Measurements from ENCODE around the gene CCDC88C.

The CCDC88C gene

DNA sequence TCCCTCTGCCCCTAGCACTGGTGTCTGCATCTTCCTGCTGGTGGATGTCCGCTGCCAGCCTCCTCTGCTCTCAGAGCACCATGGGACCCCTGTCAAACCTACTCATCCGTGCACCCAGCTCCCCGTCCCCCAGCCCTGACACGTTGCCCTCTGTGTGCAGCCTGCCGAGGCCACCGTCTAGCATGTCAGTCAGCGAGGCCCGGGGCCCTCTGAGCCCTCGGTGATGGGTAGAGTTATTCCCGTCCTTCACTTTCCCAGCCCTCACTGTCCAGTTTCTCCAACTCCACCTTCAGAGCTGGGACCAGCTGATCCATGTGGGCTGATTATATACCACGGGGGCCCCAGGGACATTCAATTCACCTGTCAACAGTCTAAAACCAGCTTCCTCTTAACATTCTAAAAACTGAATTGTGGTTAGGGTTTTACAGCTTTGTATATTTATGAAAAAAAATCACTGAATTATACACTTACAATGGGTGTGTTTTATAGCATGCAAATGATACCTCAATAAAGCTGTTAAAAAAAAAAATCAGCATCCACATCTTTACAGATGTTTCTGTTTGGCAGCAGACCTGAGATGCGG lies 61.3 kb downstream of the CCDC88C start:
- peak overlapping the region; percentile 55 for H3K4me2 ChIP-seq (ENCODE audit: low read length)
- H3K9me3 ChIP-seq (ENCODE audit: insufficient read depth, low read length), result no peaks in the 10 kb centered on the region
- peaks cover 69% of the 10 kb centered on the region for H3K79me2 ChIP-seq (ENCODE audit: low read length)
- H3K36me3 ChIP-seq (replicated peaks; ENCODE audit: low read depth, low read length), result peaks cover 45% of the 10 kb centered on the region
- no peaks in the 10 kb centered on the region; the same call in 1 of the 2 replicates for H3K27me3 ChIP-seq (ENCODE audit: low read depth, low read length)
- TF ChIP-seq EZH2phosphoT487 (IDR thresholded peaks at IDR 0.05; ENCODE audit: low read depth), result no peak
- TF ChIP-seq, protein P1, sequence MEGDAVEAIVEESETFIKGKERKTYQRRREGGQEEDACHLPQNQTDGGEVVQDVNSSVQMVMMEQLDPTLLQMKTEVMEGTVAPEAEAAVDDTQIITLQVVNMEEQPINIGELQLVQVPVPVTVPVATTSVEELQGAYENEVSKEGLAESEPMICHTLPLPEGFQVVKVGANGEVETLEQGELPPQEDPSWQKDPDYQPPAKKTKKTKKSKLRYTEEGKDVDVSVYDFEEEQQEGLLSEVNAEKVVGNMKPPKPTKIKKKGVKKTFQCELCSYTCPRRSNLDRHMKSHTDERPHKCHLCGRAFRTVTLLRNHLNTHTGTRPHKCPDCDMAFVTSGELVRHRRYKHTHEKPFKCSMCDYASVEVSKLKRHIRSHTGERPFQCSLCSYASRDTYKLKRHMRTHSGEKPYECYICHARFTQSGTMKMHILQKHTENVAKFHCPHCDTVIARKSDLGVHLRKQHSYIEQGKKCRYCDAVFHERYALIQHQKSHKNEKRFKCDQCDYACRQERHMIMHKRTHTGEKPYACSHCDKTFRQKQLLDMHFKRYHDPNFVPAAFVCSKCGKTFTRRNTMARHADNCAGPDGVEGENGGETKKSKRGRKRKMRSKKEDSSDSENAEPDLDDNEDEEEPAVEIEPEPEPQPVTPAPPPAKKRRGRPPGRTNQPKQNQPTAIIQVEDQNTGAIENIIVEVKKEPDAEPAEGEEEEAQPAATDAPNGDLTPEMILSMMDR (IDR thresholded peaks at IDR 0.05; ENCODE audit: low read depth, low read length), result no peak
- H3K9ac ChIP-seq (ENCODE audit: low read length), result no peak overlapping the region
- no peak overlapping the region for H2AFZ ChIP-seq (ENCODE audit: low read depth, low read length)
- no peak overlapping the region for H3K27ac ChIP-seq (ENCODE audit: low read length)
- peaks cover 81% of the 10 kb centered on the region for H3K4me1 ChIP-seq (ENCODE audit: low read length)
- peaks cover 79% of the 10 kb centered on the region for H4K20me1 ChIP-seq (ENCODE audit: insufficient read depth, low read length)
- peak overlapping the region; percentile 19 for H3K4me3 ChIP-seq (ENCODE audit: low read length)

DNA sequence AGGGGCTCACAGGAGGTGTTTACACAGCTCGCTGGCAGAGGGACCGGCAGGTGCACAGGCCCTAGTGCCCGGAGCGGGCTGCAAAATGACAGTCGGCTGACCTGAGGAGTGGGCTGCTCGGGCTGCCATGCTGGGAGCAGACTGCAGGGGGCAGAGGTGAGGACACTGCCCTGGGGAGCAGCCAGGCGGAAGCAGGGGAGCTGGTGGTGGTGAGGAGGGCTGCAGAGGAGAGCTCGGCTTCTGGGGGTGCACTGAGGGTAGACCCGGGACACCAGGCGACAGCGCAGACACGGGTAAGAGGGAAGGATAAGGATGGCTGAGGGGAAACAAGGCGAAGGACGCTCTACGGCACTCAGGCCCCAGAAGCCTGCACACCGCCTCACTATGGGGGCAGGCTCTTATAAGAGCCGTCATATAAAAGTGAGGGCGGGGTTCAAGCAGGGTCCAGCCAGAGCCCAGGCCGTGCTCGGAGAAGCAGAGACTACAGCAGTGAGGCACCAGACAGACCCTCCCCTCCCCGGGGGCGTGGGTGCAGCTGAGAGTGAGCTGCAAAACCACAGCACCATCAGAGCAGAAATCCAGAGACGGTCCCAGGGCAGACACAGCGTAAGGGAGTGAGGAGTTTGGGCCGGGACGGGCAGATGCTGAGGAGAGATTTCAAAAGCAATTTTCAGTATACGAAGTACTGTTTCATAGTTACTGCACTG lies 62.5 kb downstream of the CCDC88C start:
- Histone ChIP-seq H3K9me3 (ENCODE audit: insufficient read depth, low read length) (no peaks in the 10 kb centered on the region), H4K20me1 (ENCODE audit: insufficient read depth, low read length) (peaks cover 73% of the 10 kb centered on the region), H3K27ac (ENCODE audit: low read length) (no peak overlapping the region), H3K79me2 (ENCODE audit: low read length) (peaks cover 69% of the 10 kb centered on the region), H3K36me3 (replicated peaks; ENCODE audit: low read depth, low read length) (peaks cover 41% of the 10 kb centered on the region), H3K27me3 (ENCODE audit: low read depth, low read length) (no peaks in the 10 kb centered on the region; the same call in 1 of the 2 replicates), H3K4me2 (ENCODE audit: low read length) (peak overlapping the region; percentile 55), H3K4me1 (ENCODE audit: low read length) (peaks cover 83% of the 10 kb centered on the region), H2AFZ (ENCODE audit: low read depth, low read length) (no peak overlapping the region), H3K9ac (ENCODE audit: low read length) (no peak overlapping the region), H3K4me3 (ENCODE audit: low read length) (peak overlapping the region; percentile 29; the same call in 1 of the 2 replicates)
- TF ChIP-seq EZH2phosphoT487 (IDR thresholded peaks at IDR 0.05; ENCODE audit: low read depth), result no peak
- TF ChIP-seq, protein P1 (IDR thresholded peaks at IDR 0.05; ENCODE audit: low read depth, low read length), result peak; percentile 57

DNA sequence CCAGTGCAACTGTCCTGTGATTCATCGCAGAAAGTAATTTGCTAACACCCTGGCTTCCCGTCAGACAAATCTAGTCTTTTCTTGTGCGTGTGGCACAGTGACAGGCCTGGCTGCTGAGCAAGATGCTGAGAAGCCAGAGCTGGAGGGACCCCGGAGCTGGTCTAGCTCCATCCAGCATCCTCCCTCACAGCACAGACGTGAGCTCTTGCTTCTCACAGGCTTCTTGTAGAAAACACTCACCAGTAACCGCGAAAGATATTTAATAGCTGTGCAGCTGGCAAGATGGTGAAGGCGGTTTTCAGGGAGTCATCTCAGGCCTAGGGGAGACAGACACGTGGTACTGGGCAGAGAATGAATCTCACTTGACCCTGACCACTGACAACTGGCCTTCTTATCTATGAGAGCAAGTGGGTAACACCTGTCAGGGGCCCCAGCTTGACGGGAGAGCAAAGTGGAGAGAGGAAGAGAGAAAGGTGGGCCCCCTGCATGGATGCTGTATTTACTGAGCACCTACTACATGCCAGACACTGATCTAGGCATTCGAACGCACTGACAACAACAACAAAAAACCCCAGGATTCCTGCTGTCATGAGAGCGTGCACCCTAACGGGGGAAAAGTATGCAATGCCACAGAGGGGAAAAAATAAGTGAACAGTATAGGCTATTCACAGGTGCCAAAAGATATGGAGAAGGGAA lies 63.3 kb downstream of the CCDC88C start:
- Histone ChIP-seq H3K9ac (ENCODE audit: low read length) (no peak overlapping the region), H3K4me2 (ENCODE audit: low read length) (peak overlapping the region; percentile 55; the same call in 1 of the 2 replicates), H3K27ac (ENCODE audit: low read length) (no peak overlapping the region), H4K20me1 (ENCODE audit: insufficient read depth, low read length) (peaks cover 79% of the 10 kb centered on the region), H3K36me3 (replicated peaks; ENCODE audit: low read depth, low read length) (peaks cover 38% of the 10 kb centered on the region), H3K79me2 (ENCODE audit: low read length) (peaks cover 73% of the 10 kb centered on the region), H3K9me3 (ENCODE audit: insufficient read depth, low read length) (no peaks in the 10 kb centered on the region), H2AFZ (ENCODE audit: low read depth, low read length) (no peak overlapping the region), H3K4me3 (ENCODE audit: low read length) (no peak overlapping the region), H3K4me1 (ENCODE audit: low read length) (peaks cover 91% of the 10 kb centered on the region), H3K27me3 (ENCODE audit: low read depth, low read length) (no peaks in the 10 kb centered on the region; the same call in 1 of the 2 replicates)
- TF ChIP-seq, protein P1 (IDR thresholded peaks at IDR 0.05; ENCODE audit: low read depth, low read length), result no peak
- no peak for TF ChIP-seq EZH2phosphoT487 (IDR thresholded peaks at IDR 0.05; ENCODE audit: low read depth)

All from OCI-LY3 (cell line).